Hepatocyte (in vitro differentiated cells): ENCODE measurements around the gene PRL. TPM values are rescaled to one million over a fixed set of nuclear protein-coding genes. Genes with fewer than 3 reads are reported as not detected.

Source experiments
- DNase-seq: peaks from one replicate; pipeline ENCODE4 v3.0.0-alpha.2; 2016; ENCODE audit warnings: low spot score
- H2AFZ ChIP-seq: fragments of 200-600 bp; sonication (generic); 2 replicates; pipeline ENCODE4 v1.6.0; 2016; ENCODE audit warnings: antibody characterized with exemption, mild to moderate bottlenecking
- H3K27ac ChIP-seq: fragments of 200-600 bp; sonication (generic); 2 replicates; pipeline ENCODE4 v1.5.1; 2016; ENCODE audit warnings: mild to moderate bottlenecking
- H3K27me3 ChIP-seq: fragments of 200-600 bp; sonication (generic); 2 replicates; pipeline ENCODE4 v1.6.1; 2016
- H3K36me3 ChIP-seq: fragments of 200-600 bp; sonication (generic); replicated peaks from 2 replicates; pipeline ENCODE4 v1.5.1; 2016; ENCODE audit warnings: low read depth; ENCODE audit not compliant: insufficient read depth
- H3K4me1 ChIP-seq: fragments of 200-600 bp; sonication (generic); 2 replicates; pipeline ENCODE4 v1.5.1; 2016; ENCODE audit warnings: mild to moderate bottlenecking, moderate library complexity; ENCODE audit not compliant: insufficient read depth
- H3K4me2 ChIP-seq: fragments of 200-600 bp; sonication (generic); 2 replicates; pipeline ENCODE4 v1.6.0; 2016
- H3K4me3 ChIP-seq: fragments of 200-600 bp; sonication (generic); 2 replicates; pipeline ENCODE4 v1.5.1; 2016; ENCODE audit warnings: mild to moderate bottlenecking
- H3K79me2 ChIP-seq: fragments of 200-600 bp; sonication (generic); 2 replicates; pipeline ENCODE4 v1.6.0; 2017; ENCODE audit warnings: mild to moderate bottlenecking
- H3K9me2 ChIP-seq: fragments of 200-600 bp; sonication (generic); replicated peaks from 2 replicates; pipeline ENCODE4 v1.6.0; 2017; ENCODE audit warnings: mild to moderate bottlenecking; ENCODE audit not compliant: insufficient read depth
- H3K9me3 ChIP-seq: fragments of 200-600 bp; sonication (generic); 2 replicates; pipeline ENCODE4 v1.5.1; 2016; ENCODE audit warnings: low read depth, mild to moderate bottlenecking
- H4K20me1 ChIP-seq: fragments of 200-600 bp; sonication (generic); 2 replicates; pipeline ENCODE4 v1.6.0; 2016; ENCODE audit warnings: mild to moderate bottlenecking; ENCODE audit not compliant: insufficient read depth, poor library complexity, severe bottlenecking
- EZH2 ChIP-seq: fragments of 200-600 bp; sonication (generic); IDR thresholded peaks from 2 replicates; pipeline ENCODE4 v1.6.1; 2016; ENCODE audit warnings: antibody characterized with exemption, mild to moderate bottlenecking, borderline replicate concordance
- EZH2phosphoT487 ChIP-seq: fragments of 200-600 bp; sonication (generic); IDR thresholded peaks from one replicate; pipeline ENCODE4 v1.6.1; 2018; ENCODE audit warnings: antibody characterized with exemption, mild to moderate bottlenecking, low read depth, moderate library complexity; ENCODE audit not compliant: unreplicated experiment, severe bottlenecking
- WGBS: methylation state at CpG from one replicate; pipeline ENCODE4 v1.1.6; 2016; ENCODE audit warnings: low lambda C conversion rate; ENCODE audit errors: missing lambda C conversion rate; 5-methylcytosine and 5-hydroxymethylcytosine counted together
- polyA plus RNA-seq: library from polyadenylated mRNA; unstranded; fragments of >200 nt; fragmentation: Nextera tagmentation; extraction: Ambion mirVana; gene quantifications from 2 replicates; pipeline ENCODE4 v1.2.1, GENCODE V29; 2016
- total RNA-seq: library from RNA; depleted of rRNA; stranded (reverse); fragments of >200 nt; gene quantifications from 2 replicates; pipeline ENCODE4 v1.2.3, GENCODE V29; 2014
- TF ChIP-seq, protein P1 (sequence below): fragments of 200-600 bp; sonication (generic); IDR thresholded peaks from 2 replicates; pipeline ENCODE4 v1.5.1; 2016; ENCODE audit warnings: antibody characterized with exemption, mild to moderate bottlenecking; ENCODE audit not compliant: poor library complexity

Gene PRL
- total and polyA plus RNA-seq, 2 experiments from 2014 or later = not detected

DNA sequence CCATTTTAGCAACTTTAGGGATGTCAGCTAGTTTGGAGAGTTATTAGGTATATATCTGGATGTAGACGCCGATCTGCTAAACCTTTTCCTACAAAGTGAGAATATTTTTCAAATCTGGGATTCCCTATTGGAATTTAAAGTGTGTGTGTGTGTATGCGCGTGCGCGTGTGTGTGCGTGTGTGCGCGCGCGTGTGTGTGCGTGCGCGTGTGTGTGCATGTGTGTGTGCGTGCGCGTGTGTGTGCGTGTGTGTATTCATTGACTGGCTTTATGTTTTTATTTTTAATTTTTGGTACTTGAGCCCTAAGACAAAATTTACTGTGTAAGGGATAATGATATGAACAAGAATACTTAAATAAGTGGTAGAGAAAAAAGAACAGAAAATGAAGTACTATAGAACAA lies 8.1 kb downstream of the PRL start:
- Histone ChIP-seq H3K36me3 (no peaks in the 10 kb centered on the region), H3K79me2 (no peaks in the 10 kb centered on the region), H3K27me3 (no peaks in the 10 kb centered on the region), H4K20me1 (no peaks in the 10 kb centered on the region), H2AFZ (no peak overlapping the region), H3K9me2 (no peaks in the 10 kb centered on the region), H3K4me3 (no peak overlapping the region), H3K4me2 (no peak overlapping the region), H3K4me1 (no peaks in the 10 kb centered on the region), H3K27ac (no peak overlapping the region), H3K9me3 (no peaks in the 10 kb centered on the region)
- TF ChIP-seq, protein P1, sequence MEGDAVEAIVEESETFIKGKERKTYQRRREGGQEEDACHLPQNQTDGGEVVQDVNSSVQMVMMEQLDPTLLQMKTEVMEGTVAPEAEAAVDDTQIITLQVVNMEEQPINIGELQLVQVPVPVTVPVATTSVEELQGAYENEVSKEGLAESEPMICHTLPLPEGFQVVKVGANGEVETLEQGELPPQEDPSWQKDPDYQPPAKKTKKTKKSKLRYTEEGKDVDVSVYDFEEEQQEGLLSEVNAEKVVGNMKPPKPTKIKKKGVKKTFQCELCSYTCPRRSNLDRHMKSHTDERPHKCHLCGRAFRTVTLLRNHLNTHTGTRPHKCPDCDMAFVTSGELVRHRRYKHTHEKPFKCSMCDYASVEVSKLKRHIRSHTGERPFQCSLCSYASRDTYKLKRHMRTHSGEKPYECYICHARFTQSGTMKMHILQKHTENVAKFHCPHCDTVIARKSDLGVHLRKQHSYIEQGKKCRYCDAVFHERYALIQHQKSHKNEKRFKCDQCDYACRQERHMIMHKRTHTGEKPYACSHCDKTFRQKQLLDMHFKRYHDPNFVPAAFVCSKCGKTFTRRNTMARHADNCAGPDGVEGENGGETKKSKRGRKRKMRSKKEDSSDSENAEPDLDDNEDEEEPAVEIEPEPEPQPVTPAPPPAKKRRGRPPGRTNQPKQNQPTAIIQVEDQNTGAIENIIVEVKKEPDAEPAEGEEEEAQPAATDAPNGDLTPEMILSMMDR = no peak
- no peak for TF ChIP-seq EZH2phosphoT487
- no peak for TF ChIP-seq EZH2
- DNase-seq = no peak
- WGBS = 96% methylated on average over 18 of the region's 18 CpGs

DNA sequence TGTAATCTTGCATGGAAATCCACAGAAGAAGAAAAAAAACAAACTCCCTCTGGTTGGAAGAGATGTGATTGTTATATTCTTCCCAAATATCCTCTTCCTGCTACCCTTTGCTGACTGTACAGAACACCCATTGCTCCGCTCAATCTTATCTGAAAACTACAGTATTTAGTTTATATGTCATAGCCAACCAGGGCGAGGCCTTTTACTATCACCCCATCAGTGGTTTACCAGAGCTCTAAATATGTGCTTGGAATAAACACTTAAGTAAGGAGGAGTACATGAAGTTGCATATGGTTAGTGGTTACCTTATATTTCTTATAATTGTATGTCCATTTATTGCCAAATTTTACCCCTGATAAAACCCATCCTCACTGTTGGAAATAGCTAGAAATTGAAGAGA lies 12.2 kb downstream of the PRL start:
- Histone ChIP-seq H3K4me1 (no peaks in the 10 kb centered on the region), H3K79me2 (no peaks in the 10 kb centered on the region), H4K20me1 (no peaks in the 10 kb centered on the region), H3K4me2 (no peak overlapping the region), H2AFZ (no peak overlapping the region), H3K9me3 (no peaks in the 10 kb centered on the region), H3K4me3 (no peak overlapping the region), H3K27me3 (no peaks in the 10 kb centered on the region), H3K27ac (no peak overlapping the region), H3K36me3 (no peaks in the 10 kb centered on the region), H3K9me2 (no peaks in the 10 kb centered on the region)
- TF ChIP-seq EZH2phosphoT487 (no peak), EZH2 (no peak)
- TF ChIP-seq, protein P1 = no peak
- DNase-seq = no peak
- 68% methylated on average over 2 of the region's 2 CpGs for WGBS

DNA sequence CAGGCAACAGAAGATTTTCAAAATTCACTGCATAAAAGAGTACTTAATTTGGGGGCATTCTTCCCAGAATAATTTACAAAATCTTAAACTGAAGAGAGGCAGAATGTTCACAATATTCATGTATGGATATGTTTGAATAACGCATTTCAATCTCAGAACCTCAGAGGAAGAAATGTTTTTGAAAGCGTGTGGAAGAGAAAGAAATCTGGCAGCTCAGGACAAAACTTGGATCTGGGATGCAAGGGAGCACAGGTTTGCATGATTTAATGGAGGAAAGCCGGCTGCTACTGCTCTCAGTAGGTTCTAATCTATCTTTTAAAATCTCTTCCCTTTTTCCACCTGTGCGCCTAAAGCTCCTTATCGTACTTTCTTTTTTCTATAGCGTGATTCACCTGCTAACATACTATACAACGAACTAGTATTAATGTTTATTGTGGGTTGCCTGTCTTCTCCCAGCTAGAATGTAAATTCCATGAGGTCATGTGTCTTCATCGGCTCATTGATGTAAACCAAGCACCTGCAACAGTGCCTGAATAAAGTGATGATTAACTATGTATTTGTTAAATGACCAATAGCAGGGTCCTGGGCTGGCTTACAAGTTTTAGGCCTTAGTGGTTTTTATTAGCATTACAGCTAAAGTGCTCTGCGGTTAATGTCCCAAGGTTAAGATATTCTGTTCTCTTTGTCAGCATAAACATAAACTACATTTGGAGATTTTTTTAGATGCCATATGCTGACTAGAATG lies 15.3 kb downstream of the PRL start:
- DNase-seq = no peak
- H3K36me3 ChIP-seq = no peaks in the 10 kb centered on the region
- H3K27ac ChIP-seq = no peak overlapping the region
- H2AFZ ChIP-seq = no peak overlapping the region
- H3K4me2 ChIP-seq = no peak overlapping the region
- TF ChIP-seq EZH2 = no peak
- TF ChIP-seq, protein P1 = no peak
- no peak for TF ChIP-seq EZH2phosphoT487
- H3K4me1 ChIP-seq = no peaks in the 10 kb centered on the region
- WGBS = 93% methylated on average over 9 of the region's 9 CpGs
- no peaks in the 10 kb centered on the region for H3K27me3 ChIP-seq
- H3K9me3 ChIP-seq = no peaks in the 10 kb centered on the region
- H3K4me3 ChIP-seq = no peak overlapping the region
- no peaks in the 10 kb centered on the region for H3K9me2 ChIP-seq
- no peaks in the 10 kb centered on the region for H4K20me1 ChIP-seq
- H3K79me2 ChIP-seq = no peaks in the 10 kb centered on the region

DNA sequence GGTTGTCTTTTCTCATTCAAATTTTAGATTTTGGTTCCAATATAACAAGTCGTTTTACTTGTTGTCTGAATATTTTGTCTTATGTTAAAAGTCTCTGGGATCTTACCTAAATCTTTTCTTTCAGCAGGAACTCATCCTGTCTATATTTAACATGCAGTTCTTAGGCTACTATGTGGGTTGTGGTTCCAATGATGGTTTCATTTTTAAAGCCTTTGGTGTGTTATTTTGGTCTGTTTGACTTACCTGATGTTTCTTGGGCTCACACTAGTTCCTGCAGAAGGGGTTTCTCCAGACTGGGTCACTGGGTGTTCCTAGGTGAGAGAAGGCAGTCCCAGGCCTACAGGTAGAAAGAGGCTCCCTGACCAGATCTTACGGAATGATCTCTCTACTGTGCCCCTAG lies 17.4 kb downstream of the PRL start:
- Histone ChIP-seq H3K36me3 (no peaks in the 10 kb centered on the region), H3K27ac (no peak overlapping the region), H3K9me3 (no peaks in the 10 kb centered on the region), H3K9me2 (no peaks in the 10 kb centered on the region), H3K4me3 (no peak overlapping the region), H3K27me3 (no peaks in the 10 kb centered on the region), H3K4me2 (no peak overlapping the region), H3K79me2 (no peaks in the 10 kb centered on the region), H4K20me1 (no peaks in the 10 kb centered on the region), H3K4me1 (no peaks in the 10 kb centered on the region), H2AFZ (no peak overlapping the region)
- DNase-seq = no peak
- TF ChIP-seq, protein P1 = no peak
- no peak for TF ChIP-seq EZH2
- no peak for TF ChIP-seq EZH2phosphoT487
- 96% methylated on average over 2 of the region's 2 CpGs for WGBS
